Esophagus squamous epithelium (tissue), 5 donors: Measurements from ENCODE around the gene DUSP10. TPM values are rescaled to one million over a fixed set of nuclear protein-coding genes. Genes with fewer than 3 reads are reported as not detected.
A peak's percentile ranks its signal among the peaks of the same experiment; 100 is the strongest.

Source experiments
- DNase-seq: peaks from one replicate; lab custom pipeline; 2025; lab: John Stamatoyannopoulos, UW
- H3K27ac ChIP-seq, 4 donors: fragments of 200-600 bp; sonication (generic); one replicate each; pipeline ENCODE4 v1.5.1; 2016 to 2019; ENCODE audit warnings: mild to moderate bottlenecking in 1 of 4
- H3K27me3 ChIP-seq, 4 donors: fragments of 200-600 bp; sonication (generic); 1 replicate in 3 of 4; 2 replicates in 1 of 4; pipeline versions ENCODE4 v1.5.1 to v1.6.0; 2017 to 2021; ENCODE audit warnings: antibody characterized with exemption in 1 of 4
- H3K36me3 ChIP-seq, 3 donors: fragments of 200-600 bp; sonication (generic); one replicate each; pipeline ENCODE4 v1.5.1; 2016 to 2019
- H3K4me1 ChIP-seq, 3 donors: fragments of 200-600 bp; sonication (generic); one replicate each; pipeline ENCODE4 v1.5.1; 2017 to 2019
- H3K4me3 ChIP-seq, 4 donors: fragments of 200-600 bp; sonication (generic); 1 replicate in 3 of 4; 2 replicates in 1 of 4; pipeline ENCODE4 v1.5.1; 2016 to 2019; ENCODE audit warnings: mild to moderate bottlenecking in 2 of 4, moderate library complexity in 1 of 4
- H3K9me3 ChIP-seq, 3 donors: fragments of 200-600 bp; sonication (generic); one replicate each; pipeline ENCODE4 v1.5.1; 2016 to 2019
- POLR2A ChIP-seq, 4 donors: fragments of 450-650 bp; IDR thresholded peaks; one replicate each; pipeline ENCODE4 v1.6.1; 2017; ENCODE audit warnings: antibody characterized with exemption in 4 of 4, mild to moderate bottlenecking in 4 of 4, moderate library complexity in 3 of 4
- WGBS, 2 donors: methylation state at CpG; one replicate each; pipeline ENCODE4 v1.1.5; 2018; 5-methylcytosine and 5-hydroxymethylcytosine counted together
- intact Hi-C: fragments of 100-400 bp; cut with DNase I; formaldehyde crosslinking; loops from one replicate; pipeline ENCODE4 v1.15.0; 2022
- total RNA-seq, 4 donors: library from RNA; depleted of rRNA; stranded (reverse); fragments of >200 nt; gene quantifications; one replicate each; pipeline ENCODE4 v1.1.0, GENCODE V29; 2016
- TF ChIP-seq, protein P1 (sequence below), 6 experiments: fragments of 450-650 bp in 4 of 6; fragments of 200-600 bp in 2 of 6; sonication (generic) in 2 of 6; IDR thresholded peaks; one replicate each; pipeline ENCODE4 v1.5.1; 2016 to 2019; ENCODE audit warnings: antibody characterized with exemption in 6 of 6, mild to moderate bottlenecking in 4 of 6, moderate library complexity in 4 of 6
- donor health status: DM: yes; HTN: yes; CAD: no.

Gene DUSP10
- 1 to 10 TPM; 1.4 to 7.4 (median 4.9) TPM for total RNA-seq

DNA sequence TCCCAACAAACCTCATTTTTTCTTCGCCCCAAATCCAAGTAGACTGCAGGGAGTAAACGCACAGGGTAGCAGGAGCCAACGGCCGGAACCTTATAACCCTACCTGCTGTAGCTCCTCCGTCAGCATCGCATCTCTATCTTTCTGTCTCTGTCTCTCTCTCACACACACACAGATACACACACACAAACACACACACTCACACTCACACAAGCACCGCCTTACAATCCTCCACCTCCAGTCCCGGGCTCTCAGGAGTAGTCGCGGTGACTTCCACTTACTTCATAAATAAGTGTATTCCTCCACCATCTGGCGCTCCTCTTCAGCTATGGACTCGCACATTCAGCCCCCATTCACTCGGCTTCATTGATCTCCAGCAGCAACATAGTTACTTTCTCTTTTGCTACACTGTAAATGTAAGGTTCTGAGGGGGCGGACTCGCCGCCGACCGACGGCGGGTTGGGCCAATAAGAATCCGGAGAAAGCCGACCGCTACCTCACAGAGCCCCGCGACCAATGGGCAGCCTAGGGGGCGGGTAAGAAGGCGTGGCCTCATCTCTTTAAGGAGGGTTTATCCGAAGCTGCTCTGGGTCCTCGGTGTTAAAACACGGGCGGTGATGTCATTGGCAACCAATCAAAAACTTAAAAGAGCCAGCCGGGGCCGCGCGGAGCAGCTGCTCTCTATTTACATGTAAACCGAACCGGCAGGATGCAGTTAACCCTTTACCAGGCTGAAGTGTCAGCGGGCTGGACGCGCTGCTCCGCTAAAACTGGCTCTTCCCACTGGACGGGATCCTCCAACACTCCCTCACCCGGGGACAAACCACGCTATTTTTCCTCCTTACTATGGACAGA lies at the start of gene DUSP10:
Gene DUSP10, minus strand, starts transcription at position 387 of the 852 bp plus-strand sequence. CDS start 2,345 bp downstream, outside the sequence.
- DNase-seq, result peak; percentile 96
- peak within 1 kb of the TSS; percentile 96 to 100 (median 100) for H3K27ac ChIP-seq
- intact Hi-C loops, result no loop called here
- WGBS, 2 donors, result 0 to 1% methylated on average over 21 to 34 of the region's 44 CpGs
- peaks cover 0 to 15% (median 0%) of the 10 kb centered on the region in 3 donors for H3K36me3 ChIP-seq
- H3K4me3 ChIP-seq, result peak within 1 kb of the TSS; percentile 59 to 91 (median 78)
- TF ChIP-seq, protein P1, sequence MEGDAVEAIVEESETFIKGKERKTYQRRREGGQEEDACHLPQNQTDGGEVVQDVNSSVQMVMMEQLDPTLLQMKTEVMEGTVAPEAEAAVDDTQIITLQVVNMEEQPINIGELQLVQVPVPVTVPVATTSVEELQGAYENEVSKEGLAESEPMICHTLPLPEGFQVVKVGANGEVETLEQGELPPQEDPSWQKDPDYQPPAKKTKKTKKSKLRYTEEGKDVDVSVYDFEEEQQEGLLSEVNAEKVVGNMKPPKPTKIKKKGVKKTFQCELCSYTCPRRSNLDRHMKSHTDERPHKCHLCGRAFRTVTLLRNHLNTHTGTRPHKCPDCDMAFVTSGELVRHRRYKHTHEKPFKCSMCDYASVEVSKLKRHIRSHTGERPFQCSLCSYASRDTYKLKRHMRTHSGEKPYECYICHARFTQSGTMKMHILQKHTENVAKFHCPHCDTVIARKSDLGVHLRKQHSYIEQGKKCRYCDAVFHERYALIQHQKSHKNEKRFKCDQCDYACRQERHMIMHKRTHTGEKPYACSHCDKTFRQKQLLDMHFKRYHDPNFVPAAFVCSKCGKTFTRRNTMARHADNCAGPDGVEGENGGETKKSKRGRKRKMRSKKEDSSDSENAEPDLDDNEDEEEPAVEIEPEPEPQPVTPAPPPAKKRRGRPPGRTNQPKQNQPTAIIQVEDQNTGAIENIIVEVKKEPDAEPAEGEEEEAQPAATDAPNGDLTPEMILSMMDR (IDR thresholded peaks at IDR 0.05), result no peak
- peak in 3 of 4 donors; percentile 73 to 95 (median 85) for TF ChIP-seq POLR2A (IDR thresholded peaks at IDR 0.05)
- no peaks in the 10 kb centered on the region for H3K27me3 ChIP-seq
- H3K9me3 ChIP-seq, result no peaks in the 10 kb centered on the region
- H3K4me1 ChIP-seq, result peaks cover 4 to 55% (median 4%) of the 10 kb centered on the region in 3 donors

DNA sequence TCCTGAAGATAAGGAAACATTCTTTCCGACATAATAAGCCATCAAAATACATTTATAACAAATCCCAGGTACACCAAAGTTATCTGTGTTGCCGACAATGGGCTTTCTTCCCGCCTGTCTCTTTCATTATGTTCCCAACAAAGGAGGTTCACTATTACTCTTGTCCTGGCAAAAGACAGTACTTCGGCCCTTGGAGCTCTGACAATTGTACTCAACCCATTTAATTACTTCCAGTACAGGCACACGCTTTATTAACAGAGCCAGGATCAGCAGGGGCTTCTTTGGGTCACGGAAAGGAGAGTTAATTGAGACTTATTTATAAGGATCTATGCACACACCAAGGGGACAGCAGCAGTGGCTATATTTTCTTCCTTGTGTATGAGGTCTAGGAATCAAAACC lies 46.6 kb upstream of the DUSP10 start:
- Histone ChIP-seq H3K36me3 (no peaks in the 10 kb centered on the region), H3K27me3 (no peaks in the 10 kb centered on the region), H3K4me1 (no peaks in the 10 kb centered on the region), H3K4me3 (no peak overlapping the region), H3K27ac (no peak overlapping the region), H3K9me3 (no peaks in the 10 kb centered on the region)
- no peak for TF ChIP-seq POLR2A (IDR thresholded peaks at IDR 0.05)
- TF ChIP-seq, protein P1 (IDR thresholded peaks at IDR 0.05), result no peak
- no peak for DNase-seq
- intact Hi-C loops, result no loop called here
- whole genome bisulfite sequencing, 2 donors, result 75 to 78% methylated on average over 6 of the region's 6 CpGs

DNA sequence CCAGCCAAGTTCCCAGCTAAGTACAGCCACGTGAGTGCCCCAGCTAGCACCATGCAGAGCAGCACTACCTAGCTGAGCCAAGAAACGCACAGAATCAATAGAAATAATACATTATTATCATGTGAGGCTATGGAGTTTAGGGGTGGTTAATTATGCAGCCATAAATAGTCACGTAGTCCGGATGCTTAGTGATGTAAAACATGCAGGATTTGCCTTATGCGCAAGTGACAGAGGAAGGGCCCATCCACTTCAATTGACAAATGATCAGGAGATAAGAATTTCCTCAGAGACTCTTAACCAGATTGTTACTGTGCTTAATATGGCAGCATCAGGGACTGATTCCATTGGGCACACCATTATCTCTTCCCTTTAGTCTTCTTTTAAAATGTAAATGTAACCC lies 44.8 kb upstream of the DUSP10 start:
- no peak for TF ChIP-seq POLR2A (IDR thresholded peaks at IDR 0.05)
- TF ChIP-seq, protein P1 (IDR thresholded peaks at IDR 0.05), result no peak
- H3K27me3 ChIP-seq, result no peaks in the 10 kb centered on the region
- no peaks in the 10 kb centered on the region for H3K36me3 ChIP-seq
- 84 to 99% methylated on average over 5 of the region's 5 CpGs for WGBS, 2 donors
- no peak overlapping the region for H3K27ac ChIP-seq
- H3K4me3 ChIP-seq, result no peak overlapping the region
- no peaks in the 10 kb centered on the region for H3K9me3 ChIP-seq
- intact Hi-C loops, result no loop called here
- no peak for DNase-seq
- H3K4me1 ChIP-seq, result no peaks in the 10 kb centered on the region

DNA sequence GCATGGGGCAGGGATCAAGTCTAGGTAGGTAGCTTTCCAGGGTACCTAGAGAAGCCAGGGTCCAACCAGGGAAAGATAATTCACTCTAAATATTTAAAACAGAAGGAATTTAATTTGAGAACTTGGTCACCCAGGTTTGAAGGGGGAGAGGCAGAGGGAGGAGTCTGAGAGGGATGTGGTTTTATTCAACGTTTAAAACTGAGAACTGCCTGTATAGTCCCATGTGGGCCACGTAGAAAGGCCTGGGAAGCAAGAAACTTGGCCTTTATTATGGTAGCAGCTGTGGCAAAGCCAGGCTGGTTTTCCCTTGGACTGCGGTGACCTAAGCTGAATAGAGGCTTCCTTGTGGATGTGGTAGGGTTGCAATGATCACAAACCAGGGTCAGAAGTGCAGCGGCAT lies 42.0 kb upstream of the DUSP10 start:
- no peak for DNase-seq
- H3K9me3 ChIP-seq, result no peaks in the 10 kb centered on the region
- no peak overlapping the region for H3K27ac ChIP-seq
- no peaks in the 10 kb centered on the region for H3K36me3 ChIP-seq
- no peaks in the 10 kb centered on the region for H3K4me1 ChIP-seq
- TF ChIP-seq, protein P1 (IDR thresholded peaks at IDR 0.05), result no peak
- no peak for TF ChIP-seq POLR2A (IDR thresholded peaks at IDR 0.05)
- WGBS, 2 donors, result 31 to 52% methylated on average over 2 to 3 of the region's 4 CpGs
- H3K27me3 ChIP-seq, result no peaks in the 10 kb centered on the region
- intact Hi-C loops, result no loop called here
- H3K4me3 ChIP-seq, result no peak overlapping the region

DNA sequence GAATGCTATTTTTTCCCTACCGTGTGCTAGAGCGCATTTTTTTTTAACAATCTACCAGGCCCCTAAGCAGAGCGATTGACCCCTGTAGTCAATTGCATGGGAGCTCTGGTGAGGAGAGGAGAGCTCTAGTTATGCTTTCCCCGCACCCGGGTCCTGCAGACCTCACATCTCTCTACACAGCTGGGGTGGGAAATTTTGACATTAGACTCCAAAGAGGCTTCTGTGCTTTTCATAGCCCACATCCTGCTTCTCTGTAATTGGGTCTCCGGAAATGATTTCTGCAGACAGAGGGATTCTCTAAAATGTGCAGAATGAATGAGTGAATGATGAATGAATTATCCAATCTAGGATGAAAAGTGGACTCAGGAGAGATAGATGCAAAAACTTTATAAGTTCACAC lies 41.5 kb upstream of the DUSP10 start:
- WGBS, 2 donors, result 85 to 86% methylated on average over 3 of the region's 6 CpGs
- TF ChIP-seq, protein P1 (IDR thresholded peaks at IDR 0.05), result no peak
- no peak for TF ChIP-seq POLR2A (IDR thresholded peaks at IDR 0.05)

More for the DNA sequence above, 41.5 kb upstream of the DUSP10 start:
- DNase-seq, result no peak
- Histone ChIP-seq H3K9me3 (no peaks in the 10 kb centered on the region), H3K27me3 (no peaks in the 10 kb centered on the region), H3K4me1 (no peaks in the 10 kb centered on the region), H3K36me3 (no peaks in the 10 kb centered on the region), H3K27ac (no peak overlapping the region), H3K4me3 (no peak overlapping the region)
- intact Hi-C loops, result no loop called here
